Activated T-helper 1 cell treated with anti-CD3 and anti-CD28 coated beads, Interleukin-12 subunit alpha, Interleukin-12 subunit beta, Interleukin-2, Interleukin-4 antibody, amounts not matched to agents 30 ng/mL and 10 ng/mL and 1 ng/mL, durations not matched to agents 14 hours and 24 hours and 36 hours (primary cell): ENCODE data around the gene SLC27A6. TPM values are rescaled to one million over a fixed set of nuclear protein-coding genes. Genes with fewer than 3 reads are reported as not detected.
"Not testable (repeated sequence)": the region's sequence is repeated elsewhere in the genome, so short reads cannot be mapped to it uniquely, and the experiment has no call there.

Source experiments
- DNase-seq: peaks from one replicate; pipeline ENCODE4 v3.0.0; 2021; ENCODE audit warnings: low spot score
- H3K27ac Mint-ChIP-seq: one replicate; pipeline ENCODE4 v1.8.0; 2021; ENCODE audit warnings: mild to moderate bottlenecking, mixed read lengths
- H3K27me3 Mint-ChIP-seq: one replicate; pipeline ENCODE4 v1.8.0; 2022; ENCODE audit warnings: mild to moderate bottlenecking, moderate library complexity, mixed read lengths; ENCODE audit not compliant: insufficient read depth
- H3K36me3 Mint-ChIP-seq: one replicate; pipeline ENCODE4 v1.8.0; 2021; ENCODE audit warnings: low read depth, mixed read lengths
- H3K4me1 Mint-ChIP-seq: one replicate; pipeline ENCODE4 v1.8.0; 2021; ENCODE audit warnings: low read depth, mixed read lengths
- H3K4me3 Mint-ChIP-seq: one replicate; pipeline ENCODE4 v1.8.0; 2021; ENCODE audit warnings: mild to moderate bottlenecking, moderate library complexity, mixed read lengths
- H3K9me3 Mint-ChIP-seq: one replicate; pipeline ENCODE4 v1.8.0; 2021; ENCODE audit warnings: mixed read lengths
- intact Hi-C: fragments of 100-400 bp; cut with micrococcal nuclease; formaldehyde crosslinking; loops from one replicate; pipeline ENCODE4 v1.15.1; 2024
- total RNA-seq: library from RNA; stranded (reverse); gene quantifications from 2 replicates; pipeline ENCODE4 v1.2.3, GENCODE V29; 2022

The SLC27A6 gene, protein sequence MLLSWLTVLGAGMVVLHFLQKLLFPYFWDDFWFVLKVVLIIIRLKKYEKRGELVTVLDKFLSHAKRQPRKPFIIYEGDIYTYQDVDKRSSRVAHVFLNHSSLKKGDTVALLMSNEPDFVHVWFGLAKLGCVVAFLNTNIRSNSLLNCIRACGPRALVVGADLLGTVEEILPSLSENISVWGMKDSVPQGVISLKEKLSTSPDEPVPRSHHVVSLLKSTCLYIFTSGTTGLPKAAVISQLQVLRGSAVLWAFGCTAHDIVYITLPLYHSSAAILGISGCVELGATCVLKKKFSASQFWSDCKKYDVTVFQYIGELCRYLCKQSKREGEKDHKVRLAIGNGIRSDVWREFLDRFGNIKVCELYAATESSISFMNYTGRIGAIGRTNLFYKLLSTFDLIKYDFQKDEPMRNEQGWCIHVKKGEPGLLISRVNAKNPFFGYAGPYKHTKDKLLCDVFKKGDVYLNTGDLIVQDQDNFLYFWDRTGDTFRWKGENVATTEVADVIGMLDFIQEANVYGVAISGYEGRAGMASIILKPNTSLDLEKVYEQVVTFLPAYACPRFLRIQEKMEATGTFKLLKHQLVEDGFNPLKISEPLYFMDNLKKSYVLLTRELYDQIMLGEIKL
- not detected in 2 replicates for total RNA-seq

DNA sequence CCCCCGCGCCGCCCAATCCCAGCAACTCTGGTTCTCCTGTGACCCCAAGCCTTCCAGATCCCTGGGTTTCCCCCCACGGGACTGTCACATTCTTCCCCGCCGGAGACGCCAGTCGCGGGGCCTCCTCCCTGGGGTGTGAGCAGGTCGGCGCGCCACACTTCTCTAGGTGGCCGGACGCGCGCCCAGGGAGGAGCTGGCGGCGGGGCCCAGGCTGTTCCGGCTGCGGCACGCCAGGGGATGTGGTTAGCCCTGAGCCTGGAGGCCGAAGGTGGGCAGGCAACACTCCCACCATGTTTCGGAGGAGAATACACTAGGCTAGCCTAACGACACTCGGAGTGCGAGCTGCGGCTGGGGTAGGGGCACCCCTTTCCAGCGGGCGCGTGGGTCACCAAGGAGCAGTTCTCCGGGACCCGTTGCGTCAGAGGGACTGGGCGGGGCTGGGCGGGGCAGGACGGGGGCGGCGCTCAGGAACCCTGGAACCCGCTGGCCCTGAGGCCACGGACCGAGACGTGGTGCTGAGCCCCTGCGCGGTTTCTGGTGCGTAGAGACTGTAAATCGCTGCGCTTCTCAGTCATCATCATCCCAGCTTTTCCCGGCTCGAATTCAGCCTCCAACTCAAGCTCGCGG, at the start of gene SLC27A6:
Gene SLC27A6, plus strand, starts transcription at position 478 of the 627 bp plus-strand sequence. CDS start 650 bp downstream, outside the sequence.
- no peak for DNase-seq
- Mint-ChIP-seq H3K36me3 (no peaks in the 10 kb centered on the region), H3K4me1 (no peaks in the 10 kb centered on the region), H3K4me3 (no peak within 1 kb of the TSS), H3K9me3 (peaks cover 13% of the 10 kb centered on the region), H3K27ac (no peak within 1 kb of the TSS), H3K27me3 (peaks cover 7% of the 10 kb centered on the region)
- intact Hi-C loops: no loop called here

GRCh38 chr5:128919542-128919941, 45.7 kb upstream of the SLC27A6 start:
- H3K27ac Mint-ChIP-seq: no peak overlapping the region
- H3K27me3 Mint-ChIP-seq: no peaks in the 10 kb centered on the region
- no peaks in the 10 kb centered on the region for H3K4me1 Mint-ChIP-seq
- intact Hi-C loops: no loop called here
- no peaks in the 10 kb centered on the region for H3K36me3 Mint-ChIP-seq
- no peak overlapping the region for H3K4me3 Mint-ChIP-seq
- DNase-seq: no peak
- no peaks in the 10 kb centered on the region for H3K9me3 Mint-ChIP-seq

DNA sequence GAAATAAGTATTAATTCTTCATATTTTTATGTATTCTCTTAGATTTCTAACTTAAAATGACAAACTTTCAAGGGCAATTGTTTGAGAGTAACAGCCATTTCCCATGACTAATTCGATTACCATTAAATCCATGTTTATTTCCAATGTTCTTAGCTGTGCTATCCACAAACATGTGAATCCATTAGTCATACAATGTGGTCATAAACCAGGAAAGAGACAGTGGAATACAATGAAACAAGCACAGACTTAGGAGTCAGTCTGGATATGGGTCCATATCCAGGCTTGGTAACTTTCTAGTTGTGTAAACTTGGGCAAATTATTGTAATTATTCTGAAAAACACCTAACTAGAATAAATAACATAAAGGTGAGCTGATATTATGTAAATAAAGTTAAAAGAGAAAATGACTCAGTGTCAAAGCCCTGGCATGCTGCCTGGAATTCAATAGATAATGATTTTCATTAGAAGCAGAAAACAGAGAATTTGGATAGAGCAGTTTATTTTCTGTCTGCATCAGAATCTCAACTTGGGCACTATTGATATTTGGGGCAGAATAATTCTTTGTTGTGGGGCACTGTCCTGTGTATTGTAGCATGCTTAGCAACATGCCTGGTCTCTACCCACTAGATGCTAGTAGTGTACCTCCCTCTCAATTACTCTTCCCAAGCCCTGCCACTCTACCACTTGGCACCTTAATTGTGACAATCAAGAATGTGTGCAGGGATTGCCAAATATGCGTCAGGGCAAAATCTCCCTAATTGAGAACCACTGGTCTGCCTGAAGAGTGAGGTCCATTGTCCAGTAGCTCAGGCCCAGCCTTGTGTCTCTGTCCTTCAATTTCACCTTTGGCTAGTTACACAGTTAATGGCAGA, 44.7 kb upstream of the SLC27A6 start:
- Mint-ChIP-seq H3K9me3 (no peaks in the 10 kb centered on the region), H3K27me3 (no peaks in the 10 kb centered on the region), H3K27ac (no peak overlapping the region), H3K36me3 (no peaks in the 10 kb centered on the region), H3K4me1 (no peaks in the 10 kb centered on the region), H3K4me3 (no peak overlapping the region)
- intact Hi-C loops: no loop called here
- DNase-seq: no peak

GRCh38 chr5:128924299-128924698, 41.0 kb upstream of the SLC27A6 start:
- DNase-seq: no peak
- Mint-ChIP-seq H3K36me3 (no peaks in the 10 kb centered on the region), H3K27me3 (no peaks in the 10 kb centered on the region), H3K9me3 (no peaks in the 10 kb centered on the region), H3K27ac (no peak overlapping the region), H3K4me3 (no peak overlapping the region), H3K4me1 (no peaks in the 10 kb centered on the region)
- intact Hi-C loops: no loop called here

GRCh38 chr5:128925973-128926372, 39.3 kb upstream of the SLC27A6 start:
- no peaks in the 10 kb centered on the region for H3K4me1 Mint-ChIP-seq
- no peaks in the 10 kb centered on the region for H3K36me3 Mint-ChIP-seq
- intact Hi-C loops: no loop called here
- no peak for DNase-seq
- no peak overlapping the region for H3K4me3 Mint-ChIP-seq
- H3K27me3 Mint-ChIP-seq: no peaks in the 10 kb centered on the region
- H3K27ac Mint-ChIP-seq: no peak overlapping the region
- H3K9me3 Mint-ChIP-seq: no peaks in the 10 kb centered on the region

- no peaks in the 10 kb centered on the region for H3K4me1 Mint-ChIP-seq
- H3K9me3 Mint-ChIP-seq: no peaks in the 10 kb centered on the region
- no peak overlapping the region for H3K27ac Mint-ChIP-seq
- no peaks in the 10 kb centered on the region for H3K27me3 Mint-ChIP-seq
- H3K4me3 Mint-ChIP-seq: no peak overlapping the region
- H3K36me3 Mint-ChIP-seq: no peaks in the 10 kb centered on the region
- no peak for DNase-seq
- intact Hi-C loops: no loop called here
Measured at GRCh38 chr5:128927644-128928043, 37.6 kb upstream of the SLC27A6 start.

DNA sequence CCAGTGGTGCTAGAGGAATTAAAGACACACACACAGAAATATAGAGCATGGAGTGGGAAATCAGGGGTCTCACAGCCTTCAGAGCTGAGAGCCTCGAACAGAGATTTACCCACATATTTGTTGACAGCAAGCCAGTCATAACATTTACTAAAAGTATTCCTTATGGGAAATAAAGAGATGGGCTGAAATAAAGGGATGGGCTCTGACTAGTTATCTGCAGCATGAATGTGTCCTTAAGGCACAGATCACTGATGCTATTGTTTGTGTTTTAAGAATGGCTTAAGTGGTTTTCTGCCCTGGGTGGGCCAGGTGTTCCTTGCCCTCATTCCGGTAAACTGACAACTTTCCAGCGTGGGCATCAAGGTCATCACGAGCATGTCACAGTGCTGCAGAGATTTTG, 33.1 kb upstream of the SLC27A6 start:
- H3K36me3 Mint-ChIP-seq, H3K27ac Mint-ChIP-seq, H3K27me3 Mint-ChIP-seq, intact Hi-C loops, H3K4me1 Mint-ChIP-seq, DNase-seq, H3K4me3 Mint-ChIP-seq, H3K9me3 Mint-ChIP-seq: not testable (repeated sequence)

- DNase-seq, H3K27me3 Mint-ChIP-seq, intact Hi-C loops, H3K9me3 Mint-ChIP-seq, H3K36me3 Mint-ChIP-seq, H3K4me1 Mint-ChIP-seq, H3K4me3 Mint-ChIP-seq, H3K27ac Mint-ChIP-seq: not testable (repeated sequence)
Measured at GRCh38 chr5:128943100-128943499, 22.2 kb upstream of the SLC27A6 start.

DNA sequence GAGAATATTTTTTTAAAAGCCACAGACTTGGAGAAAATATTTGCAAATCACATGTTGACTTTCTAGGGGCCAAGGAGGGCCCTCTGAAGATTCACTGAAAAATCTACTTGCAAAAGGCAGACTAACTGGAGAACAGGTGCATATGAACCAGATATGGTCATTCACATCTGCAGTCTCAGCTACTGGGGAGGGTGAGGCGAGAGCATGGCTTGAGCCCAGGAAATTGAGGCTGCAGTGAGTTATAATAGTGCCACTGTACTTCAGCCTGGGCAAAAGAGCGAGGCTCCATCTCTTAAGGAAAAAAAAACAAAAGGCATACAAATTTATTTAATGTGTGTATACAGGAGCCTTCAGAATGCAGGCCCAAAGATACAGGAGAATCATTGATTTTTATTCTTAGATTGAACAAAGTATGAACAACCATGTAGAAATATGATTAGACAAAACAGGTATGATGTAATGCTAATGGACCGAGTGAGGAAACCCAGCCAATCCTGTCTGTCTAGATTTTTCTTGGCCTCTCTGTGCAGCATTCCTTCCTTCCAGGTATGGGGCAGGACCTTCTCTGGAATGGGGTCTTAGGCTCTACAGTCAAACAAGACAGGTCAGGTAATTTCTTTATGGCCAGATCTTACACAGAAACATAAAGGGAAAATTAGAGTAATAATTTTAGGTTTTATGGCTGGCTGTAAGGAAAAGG, 15.3 kb upstream of the SLC27A6 start:
- no peak overlapping the region for H3K27ac Mint-ChIP-seq
- no peak overlapping the region for H3K4me3 Mint-ChIP-seq
- no peaks in the 10 kb centered on the region for H3K4me1 Mint-ChIP-seq
- no peak for DNase-seq
- peaks cover 6% of the 10 kb centered on the region for H3K9me3 Mint-ChIP-seq
- H3K36me3 Mint-ChIP-seq: no peaks in the 10 kb centered on the region
- no peaks in the 10 kb centered on the region for H3K27me3 Mint-ChIP-seq
- intact Hi-C loops: no loop called here

GRCh38 chr5:128951301-128951700, 14.0 kb upstream of the SLC27A6 start:
- DNase-seq, H3K27ac Mint-ChIP-seq, H3K4me1 Mint-ChIP-seq, H3K36me3 Mint-ChIP-seq, intact Hi-C loops, H3K9me3 Mint-ChIP-seq, H3K27me3 Mint-ChIP-seq, H3K4me3 Mint-ChIP-seq: not testable (repeated sequence)

GRCh38 chr5:128956164-128956563, 9.1 kb upstream of the SLC27A6 start:
- H3K4me3 Mint-ChIP-seq: no peak overlapping the region
- peaks cover 10% of the 10 kb centered on the region for H3K9me3 Mint-ChIP-seq
- DNase-seq: no peak
- no peaks in the 10 kb centered on the region for H3K27me3 Mint-ChIP-seq
- H3K36me3 Mint-ChIP-seq: no peaks in the 10 kb centered on the region
- intact Hi-C loops: no loop called here
- no peaks in the 10 kb centered on the region for H3K4me1 Mint-ChIP-seq
- H3K27ac Mint-ChIP-seq: no peak overlapping the region

DNA sequence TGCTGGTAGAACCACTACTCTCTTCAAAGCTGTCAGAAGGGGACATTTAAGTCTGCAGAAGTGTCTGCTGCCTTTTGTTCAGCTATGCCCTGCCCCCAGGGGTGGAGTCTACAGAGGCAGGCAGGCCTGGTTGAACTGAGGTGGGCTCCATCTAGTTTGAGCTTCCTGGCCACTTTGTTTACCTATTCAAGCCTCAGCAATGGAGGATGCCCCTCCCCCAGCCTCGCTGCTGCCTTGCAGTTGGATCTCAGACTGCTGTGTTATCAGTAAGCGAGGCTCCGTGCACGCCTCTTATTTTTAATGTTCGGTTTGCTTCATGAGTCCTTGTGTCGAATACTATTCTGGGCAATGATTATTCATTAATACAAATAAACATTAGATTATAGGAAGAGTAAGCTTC, 3.1 kb upstream of the SLC27A6 start:
- H3K27ac Mint-ChIP-seq: no peak overlapping the region
- H3K4me1 Mint-ChIP-seq: no peaks in the 10 kb centered on the region
- no peak overlapping the region for H3K4me3 Mint-ChIP-seq
- no peak for DNase-seq
- peaks cover 7% of the 10 kb centered on the region for H3K27me3 Mint-ChIP-seq
- intact Hi-C loops: no loop called here
- H3K36me3 Mint-ChIP-seq: no peaks in the 10 kb centered on the region
- H3K9me3 Mint-ChIP-seq: peaks cover 13% of the 10 kb centered on the region
